Measurements from ENCODE around the gene KAT5.
"Not testable (repeated sequence)": the region's sequence is repeated elsewhere in the genome, so short reads cannot be mapped to it uniquely, and the experiment has no call there.

The KAT5 gene

GRCh38 chr11:65708451-65708850 is 3.6 kb upstream of the KAT5 start:
- DNase-seq (ENCODE audit: low read depth in 2 of 2, low spot score in 1 of 2) = no peak

GRCh38 chr11:65709661-65710060 is 2.4 kb upstream of the KAT5 start:
- no peak for DNase-seq (ENCODE audit: low read depth in 2 of 2, low spot score in 1 of 2)

DNA sequence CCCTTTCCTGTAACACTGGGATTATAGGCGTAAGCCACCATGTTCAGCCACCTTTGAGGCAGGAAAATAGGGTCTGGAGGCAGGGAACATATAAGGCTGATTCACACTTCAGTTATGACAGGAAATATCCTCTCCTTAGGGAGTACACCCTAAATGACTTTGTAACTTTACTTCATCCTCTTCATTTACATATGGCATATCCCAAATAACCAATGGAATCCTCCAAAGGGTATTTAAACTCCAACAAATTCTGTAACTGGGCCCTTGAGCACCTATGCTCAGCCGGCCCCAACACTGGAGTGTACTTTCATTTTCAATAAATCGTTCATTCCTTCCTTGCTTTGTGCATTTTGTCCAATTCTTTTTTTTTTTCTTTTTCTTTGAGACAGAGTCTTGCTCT is 1.6 kb upstream of the KAT5 start:
- no peak for DNase-seq (ENCODE audit: low read depth in 2 of 2, low spot score in 1 of 2)

GRCh38 chr11:65712633-65713076 is 603 bp downstream of the KAT5 start:
- no peak for DNase-seq (ENCODE audit: low read depth in 2 of 2, low spot score in 1 of 2)

- no peak for DNase-seq (ENCODE audit: low read depth in 2 of 2, low spot score in 1 of 2)
Observed at GRCh38 chr11:65713212-65713969, 1.3 kb downstream of the KAT5 start.

DNA sequence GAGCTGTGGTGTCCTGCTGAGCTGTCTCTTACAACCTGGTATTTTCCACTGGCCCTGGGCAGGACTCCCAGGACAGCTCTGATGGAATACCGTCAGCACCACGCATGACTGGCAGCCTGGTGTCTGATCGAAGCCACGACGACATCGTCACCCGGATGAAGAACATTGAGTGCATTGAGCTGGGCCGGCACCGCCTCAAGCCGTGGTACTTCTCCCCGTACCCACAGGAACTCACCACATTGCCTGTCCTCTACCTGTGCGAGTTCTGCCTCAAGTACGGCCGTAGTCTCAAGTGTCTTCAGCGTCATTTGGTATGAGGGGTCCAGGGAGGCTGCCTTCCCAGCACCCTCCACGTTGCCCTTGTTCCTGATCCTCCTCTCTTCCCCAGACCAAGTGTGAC is 2.4 kb downstream of the KAT5 start:
- no peak for DNase-seq (ENCODE audit: low read depth in 2 of 2, low spot score in 1 of 2)

- no peak for DNase-seq (ENCODE audit: low read depth in 2 of 2, low spot score in 1 of 2)
Observed at GRCh38 chr11:65716302-65716701, 4.2 kb downstream of the KAT5 start.

GRCh38 chr11:65716774-65717405 is 4.8 kb downstream of the KAT5 start:
- DNase-seq (ENCODE audit: low read depth in 2 of 2, low spot score in 1 of 2) = no peak

GRCh38 chr11:65717906-65718305 is 5.9 kb downstream of the KAT5 start:
- no peak for DNase-seq (ENCODE audit: low read depth in 2 of 2, low spot score in 1 of 2)

DNA sequence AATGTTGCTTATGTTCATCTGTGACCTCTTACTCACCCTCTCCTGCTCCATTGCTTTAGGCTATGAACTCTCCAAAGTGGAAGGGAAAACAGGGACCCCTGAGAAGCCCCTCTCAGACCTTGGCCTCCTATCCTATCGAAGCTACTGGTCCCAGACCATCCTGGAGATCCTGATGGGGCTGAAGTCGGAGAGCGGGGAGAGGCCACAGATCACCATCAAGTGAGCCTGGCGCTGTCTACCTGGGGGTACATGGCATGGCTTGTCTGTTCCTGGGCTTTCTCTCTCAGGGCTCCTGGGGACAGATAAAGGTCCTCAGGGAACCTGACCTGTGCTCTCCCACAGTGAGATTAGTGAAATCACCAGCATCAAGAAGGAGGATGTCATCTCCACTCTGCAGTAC is 6.5 kb downstream of the KAT5 start:
- DNase-seq (ENCODE audit: low read depth in 2 of 2, low spot score in 1 of 2) = no peak

DNA sequence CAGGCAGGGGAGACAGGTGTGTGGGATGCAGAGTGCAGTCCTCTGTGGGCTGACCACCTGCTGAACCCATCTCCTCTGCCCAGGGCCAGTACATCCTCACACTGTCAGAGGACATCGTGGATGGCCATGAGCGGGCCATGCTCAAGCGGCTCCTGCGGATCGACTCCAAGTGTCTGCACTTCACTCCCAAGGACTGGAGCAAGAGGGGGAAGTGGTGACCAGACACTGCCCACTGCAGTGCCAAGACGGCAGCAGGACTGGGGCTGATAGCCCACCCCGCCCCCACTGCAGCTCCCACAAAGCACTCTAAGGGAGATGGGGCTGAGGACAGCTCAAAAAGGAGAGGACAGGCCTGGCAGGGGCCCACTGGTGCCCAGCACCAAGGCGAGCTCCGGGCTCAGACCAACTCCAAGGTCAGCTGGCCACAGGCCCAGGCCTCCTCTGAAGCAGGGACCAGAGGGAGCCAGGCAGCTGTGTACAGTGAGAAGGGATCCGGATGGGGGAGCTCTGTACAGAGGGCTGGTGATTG is 7.0 kb downstream of the KAT5 start:
- DNase-seq (ENCODE audit: low read depth in 2 of 2, low spot score in 1 of 2) = no peak

DNA sequence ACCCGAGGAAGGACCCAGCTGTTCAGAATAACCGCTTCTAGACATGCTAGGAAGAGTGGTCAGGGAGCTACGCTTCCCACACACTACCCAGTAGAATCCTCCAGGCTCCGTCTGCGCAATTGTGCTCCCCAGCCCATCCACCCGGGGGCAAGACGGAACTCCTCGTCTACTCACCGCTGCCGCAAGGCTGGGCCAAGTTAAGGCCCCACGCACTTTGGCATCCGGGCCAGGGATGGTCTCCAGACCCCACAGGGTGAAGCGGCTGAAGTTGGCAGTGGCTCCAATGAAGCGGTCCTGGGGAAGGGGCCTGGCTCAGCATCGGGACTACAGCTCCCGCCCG is 7.8 kb downstream of the KAT5 start:
- no peak for DNase-seq (ENCODE audit: low read depth in 2 of 2, low spot score in 1 of 2)

GRCh38 chr11:65720211-65720934 is 8.3 kb downstream of the KAT5 start, which contains the start of gene RNASEH2C:
RNASEH2C (minus strand) TSS chr11:65720798; CDS start chr11:65720758, 40 bp downstream.
- DNase-seq (ENCODE audit: low read depth in 2 of 2, low spot score in 1 of 2) = peak; percentile 49 to 54

DNA sequence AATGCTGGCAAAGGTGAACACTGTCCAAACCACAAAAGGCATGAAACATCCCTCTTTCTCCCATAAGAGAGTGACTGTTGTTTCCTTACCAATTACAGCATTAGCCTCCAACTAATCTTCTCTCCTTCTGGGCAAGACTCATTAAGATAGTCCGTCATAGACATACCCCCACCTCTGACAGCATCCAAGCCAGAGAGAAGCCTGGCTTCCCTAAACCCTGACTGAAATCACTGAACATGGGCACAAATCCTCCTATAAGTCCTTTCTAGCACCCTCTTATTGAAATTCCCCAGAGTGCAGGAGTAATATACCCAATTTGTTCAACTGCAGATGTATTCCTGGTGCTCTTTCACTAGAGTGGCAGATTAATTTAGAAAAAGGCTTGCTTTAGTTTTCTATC is 10.2 kb downstream of the KAT5 start:
- no peak for DNase-seq (ENCODE audit: low read depth in 2 of 2, low spot score in 1 of 2)

DNA sequence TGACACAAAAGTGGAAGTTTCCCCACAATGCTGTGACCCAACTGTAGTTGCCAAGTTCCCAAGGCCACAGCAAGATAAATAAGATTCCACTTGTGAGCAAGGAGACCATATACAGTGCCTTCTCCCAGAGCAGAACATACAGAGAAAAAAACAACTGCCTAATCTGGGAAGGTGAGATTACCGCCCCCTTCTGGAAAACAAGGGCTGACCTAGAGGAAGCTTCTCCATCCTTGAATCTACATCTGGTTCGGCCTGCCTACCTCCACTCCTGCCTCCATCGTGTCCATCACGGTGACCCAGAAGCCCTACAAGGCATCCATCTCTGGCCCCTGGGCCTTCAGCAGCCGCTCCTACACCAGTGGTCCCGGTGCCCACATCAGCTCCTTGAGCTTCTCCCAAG is 14.6 kb downstream of the KAT5 start:
- DNase-seq (ENCODE audit: low read depth in 2 of 2, low spot score in 1 of 2) = no peak

DNA sequence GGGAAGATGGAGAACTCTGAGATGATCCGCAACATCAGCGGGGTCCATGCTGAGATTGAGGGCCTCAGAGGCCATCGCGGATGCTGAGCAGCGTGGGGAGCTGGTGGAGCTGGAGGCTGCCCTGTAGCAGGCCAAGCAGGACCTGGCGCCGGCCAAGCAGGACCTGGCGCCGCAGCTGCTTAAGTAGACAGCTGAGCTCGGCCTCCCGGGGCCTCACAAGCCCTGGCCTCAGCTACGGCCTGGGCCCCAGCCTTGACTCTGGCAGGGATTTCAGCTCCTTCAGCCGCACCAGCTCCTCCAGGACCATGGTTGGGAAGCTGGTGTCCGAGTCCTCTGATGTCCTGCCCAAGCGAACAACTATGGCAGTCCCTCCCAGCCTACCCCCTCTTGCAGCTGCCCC is 15.8 kb downstream of the KAT5 start:
- no peak for DNase-seq (ENCODE audit: low read depth in 2 of 2, low spot score in 1 of 2)

GRCh38 chr11:65730461-65730860 is 18.4 kb downstream of the KAT5 start:
- no peak for DNase-seq (ENCODE audit: low read depth in 2 of 2, low spot score in 1 of 2)

- DNase-seq (ENCODE audit: low read depth in 2 of 2, low spot score in 1 of 2) = not testable (repeated sequence)
Observed at GRCh38 chr11:65735111-65735510, 23.1 kb downstream of the KAT5 start.

GRCh38 chr11:65736810-65737209 is 24.8 kb downstream of the KAT5 start:
- no peak for DNase-seq (ENCODE audit: low read depth in 2 of 2, low spot score in 1 of 2)

DNA sequence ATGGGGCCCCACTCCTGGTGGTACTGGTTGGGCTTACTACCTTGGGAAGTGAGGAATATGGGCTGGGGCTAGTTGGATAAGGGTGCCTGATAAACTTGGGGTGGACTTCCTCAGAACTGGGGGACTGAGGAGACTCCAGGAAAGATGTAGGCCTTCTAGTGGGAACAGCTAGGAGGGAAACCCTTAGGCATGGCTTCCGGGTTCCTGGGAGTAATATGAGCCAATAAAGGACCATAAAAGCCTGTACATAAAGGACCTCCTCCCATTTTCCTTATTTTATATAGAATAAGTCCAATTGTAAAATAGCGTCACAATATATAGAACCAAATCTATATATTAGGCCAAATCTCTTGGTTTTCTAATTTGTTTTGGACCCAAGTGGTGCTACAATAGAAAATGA is 27.0 kb downstream of the KAT5 start:
- no peak for DNase-seq (ENCODE audit: low read depth in 2 of 2, low spot score in 1 of 2)

- no peak for DNase-seq (ENCODE audit: low read depth in 2 of 2, low spot score in 1 of 2)
Observed at GRCh38 chr11:65741185-65741584, 29.1 kb downstream of the KAT5 start.

DNA sequence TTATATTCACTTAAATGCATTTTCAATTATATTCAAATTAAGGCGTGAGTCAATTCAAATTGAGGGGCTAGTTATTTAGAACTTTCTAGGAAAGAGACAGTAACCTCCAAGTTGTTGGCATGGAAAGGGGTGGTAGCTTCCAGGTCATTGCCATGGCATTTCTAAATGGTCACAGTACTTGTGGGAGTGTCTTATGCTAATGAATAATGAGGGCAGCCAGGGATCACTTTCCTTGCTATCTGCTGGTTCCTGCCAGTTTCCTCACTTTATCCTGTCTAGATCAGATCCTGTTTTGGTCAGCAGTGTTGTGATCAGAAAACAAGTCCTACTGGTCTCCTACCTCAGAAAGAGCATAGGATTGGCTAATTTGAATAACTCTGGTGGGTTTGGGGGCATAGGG is 30.3 kb downstream of the KAT5 start:
- DNase-seq (ENCODE audit: low read depth in 2 of 2, low spot score in 1 of 2) = no peak

All from stimulated activated CD8-positive, alpha-beta memory T cell treated with anti-CD3 and anti-CD28 coated beads, Interleukin-4, amount 100 ng/mL, for 1 hour (primary cell).